GM19351 (cell line): ENCODE measurements around the gene MPV17L2.
A peak's percentile ranks its signal among the peaks of the same experiment; 100 is the strongest.
"Not testable (repeated sequence)": the region's sequence is repeated elsewhere in the genome, so short reads cannot be mapped to it uniquely, and the experiment has no call there.

Experiments
- ATAC-seq: cut with Tn5 transposase; IDR thresholded peaks from one replicate; pipeline ENCODE4 v1.9.1; 2021; ENCODE audit warnings: mild to moderate bottlenecking, moderate library complexity; ENCODE audit not compliant: unreplicated experiment

Gene MPV17L2

DNA sequence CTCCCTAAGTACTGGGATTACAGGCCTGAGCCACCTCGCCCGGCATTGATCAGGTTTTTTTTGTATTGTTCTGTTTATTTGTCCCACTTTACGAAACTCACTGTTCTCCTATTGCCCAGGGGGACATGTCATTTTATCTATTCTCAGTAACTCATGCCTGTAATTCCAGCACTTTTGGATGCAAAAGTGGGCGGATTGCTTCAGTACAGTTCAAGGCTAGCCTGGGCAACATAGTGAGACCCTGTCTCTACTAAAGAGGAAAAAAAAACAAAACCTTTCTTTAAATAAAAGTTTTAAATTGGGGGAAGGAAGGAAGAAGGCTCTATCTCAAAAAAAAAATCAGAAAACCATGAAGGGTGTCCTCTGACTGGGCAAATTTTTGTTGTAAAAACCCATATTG is 2.7 kb upstream of the MPV17L2 start:
- ATAC-seq, result no peak

DNA sequence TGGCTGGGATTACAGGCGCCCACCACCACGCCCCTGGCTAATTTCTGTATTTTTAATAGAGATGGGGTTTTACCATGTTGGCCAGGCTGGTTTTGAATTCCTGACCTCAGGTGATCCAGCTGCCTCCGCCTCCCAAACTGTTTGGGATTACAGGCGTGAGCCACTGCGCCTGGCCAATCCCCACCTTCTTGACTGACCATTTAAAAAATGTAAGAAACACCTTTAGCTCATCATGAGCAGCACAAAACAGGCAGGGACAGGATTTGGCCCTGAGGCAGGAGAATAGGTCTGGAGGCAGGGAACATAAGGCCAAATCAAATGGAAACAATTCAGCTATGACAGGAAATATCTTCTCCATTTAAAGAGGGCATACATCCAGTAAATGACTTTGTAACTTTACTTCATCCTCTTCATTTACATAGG is 1.4 kb upstream of the MPV17L2 start:
- ATAC-seq, result no peak

DNA sequence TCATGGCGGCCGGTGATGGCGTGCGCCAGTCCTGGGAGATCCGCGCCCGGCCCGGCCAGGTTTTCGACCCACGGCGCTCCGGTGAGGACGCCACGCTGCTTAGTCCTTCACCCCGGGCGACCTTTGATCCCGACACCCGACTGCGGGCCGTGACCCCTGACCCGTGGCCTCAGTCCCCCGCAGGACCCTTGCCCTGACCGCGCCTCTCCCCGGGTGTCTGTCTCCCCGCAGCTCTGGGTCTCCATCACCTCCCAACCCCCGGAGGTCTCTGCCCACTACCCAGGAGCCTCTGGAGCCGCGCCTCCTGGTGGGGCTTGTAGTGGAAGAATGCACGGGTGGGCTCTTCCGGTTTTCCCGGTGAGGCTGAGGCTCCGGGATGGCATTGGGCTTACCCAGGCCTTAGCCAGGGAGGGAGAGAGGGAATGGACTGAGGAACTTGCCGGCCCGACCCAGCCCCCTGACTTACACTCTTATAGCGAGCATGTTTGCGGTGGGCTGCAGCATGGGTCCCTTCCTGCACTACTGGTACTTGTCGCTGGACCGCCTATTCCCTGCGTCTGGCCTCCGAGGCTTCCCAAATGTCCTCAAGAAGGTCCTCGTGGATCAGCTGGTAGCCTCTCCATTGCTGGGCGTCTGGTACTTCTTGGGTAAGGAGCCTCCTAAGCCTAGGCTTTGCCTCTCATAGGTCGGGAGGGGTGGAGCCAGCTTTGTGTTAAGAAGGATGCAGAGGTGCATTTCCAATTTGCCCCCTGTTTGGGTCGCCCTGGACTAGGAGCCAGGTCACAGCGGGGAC is 566 bp downstream of the MPV17L2 start:
- no peak for ATAC-seq

DNA sequence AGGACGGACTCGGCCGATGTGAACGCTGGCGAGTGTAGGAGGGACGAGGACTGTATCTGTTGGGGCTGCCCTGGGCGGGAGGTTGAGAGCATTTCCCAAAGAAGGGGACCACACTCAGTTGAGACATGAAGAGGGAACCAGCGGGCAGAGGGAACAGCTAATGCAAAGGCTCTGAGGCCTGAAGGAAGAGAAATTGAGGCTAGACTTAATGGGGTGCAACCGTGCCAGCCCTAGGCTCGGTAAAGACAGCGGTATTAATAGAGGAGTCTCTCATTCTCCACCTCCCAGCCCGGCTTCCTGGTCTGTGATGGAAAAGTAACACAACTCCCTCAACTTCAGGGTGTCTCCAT is 1.1 kb downstream of the MPV17L2 start:
- no peak for ATAC-seq

DNA sequence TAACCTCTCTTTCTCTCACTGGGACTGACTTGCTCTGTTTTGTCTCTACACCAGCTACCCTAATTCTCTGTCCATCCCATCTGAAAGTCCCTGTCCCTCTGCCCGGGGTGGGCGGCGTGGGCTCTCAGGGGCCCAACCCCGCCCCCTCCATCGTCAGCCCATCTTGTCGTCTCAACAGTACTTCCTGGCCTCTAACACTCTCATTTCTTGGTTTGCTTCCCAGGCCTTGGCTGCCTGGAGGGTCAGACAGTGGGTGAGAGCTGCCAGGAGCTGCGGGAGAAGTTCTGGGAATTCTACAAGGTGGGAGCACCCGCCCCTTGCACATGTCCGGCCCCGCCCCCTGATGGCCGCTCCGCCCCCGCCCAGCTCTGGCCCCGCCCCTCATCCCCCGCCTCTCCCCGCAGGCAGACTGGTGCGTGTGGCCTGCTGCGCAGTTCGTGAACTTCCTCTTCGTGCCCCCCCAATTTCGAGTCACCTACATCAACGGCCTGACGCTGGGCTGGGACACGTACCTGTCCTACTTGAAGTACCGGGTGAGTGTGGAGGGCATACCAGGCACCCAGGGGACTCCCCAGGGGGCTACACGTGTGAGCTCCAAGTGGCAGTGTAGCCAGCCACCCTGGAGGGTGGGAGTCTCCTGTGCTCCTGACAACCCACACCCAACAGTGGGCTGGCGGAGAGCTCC is 1.7 kb downstream of the MPV17L2 start:
- no peak for ATAC-seq

DNA sequence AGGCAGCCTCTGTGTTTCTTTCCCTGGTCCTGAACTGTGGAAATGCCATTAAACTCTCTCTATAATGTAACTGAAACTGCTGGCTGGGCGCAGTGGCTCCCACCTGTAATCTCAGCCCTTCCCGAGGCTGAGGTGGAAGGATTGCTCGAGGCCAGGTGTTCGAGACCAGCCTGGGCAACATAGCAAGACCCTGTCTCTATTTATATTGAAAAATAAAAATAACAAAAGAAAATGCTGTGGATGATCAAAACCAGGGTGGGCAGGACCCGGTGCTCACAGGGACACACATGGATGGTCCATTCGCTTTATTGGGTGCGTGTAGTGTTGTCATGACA is 3.5 kb downstream of the MPV17L2 start:
- ATAC-seq, result no peak

DNA sequence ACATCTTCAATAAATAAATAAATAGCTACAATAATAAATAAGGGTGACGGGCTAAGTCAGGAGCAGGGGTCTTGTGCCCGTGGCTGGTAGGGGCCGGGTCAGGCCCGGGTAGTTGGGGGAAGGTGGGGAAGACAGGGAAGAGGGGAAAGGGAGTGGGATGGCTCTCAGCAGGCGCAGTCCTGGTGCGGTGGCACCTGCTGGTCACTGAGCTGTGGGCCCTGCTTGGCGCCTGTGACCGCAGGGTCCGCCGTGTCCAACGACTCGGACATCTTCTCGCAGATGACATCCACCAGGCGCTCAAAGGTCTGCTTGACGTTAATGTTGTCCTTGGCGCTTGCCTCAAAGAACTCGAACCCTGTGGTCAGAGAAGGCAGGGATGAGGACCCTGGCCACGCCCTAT is 4.3 kb downstream of the MPV17L2 start:
- no peak for ATAC-seq

DNA sequence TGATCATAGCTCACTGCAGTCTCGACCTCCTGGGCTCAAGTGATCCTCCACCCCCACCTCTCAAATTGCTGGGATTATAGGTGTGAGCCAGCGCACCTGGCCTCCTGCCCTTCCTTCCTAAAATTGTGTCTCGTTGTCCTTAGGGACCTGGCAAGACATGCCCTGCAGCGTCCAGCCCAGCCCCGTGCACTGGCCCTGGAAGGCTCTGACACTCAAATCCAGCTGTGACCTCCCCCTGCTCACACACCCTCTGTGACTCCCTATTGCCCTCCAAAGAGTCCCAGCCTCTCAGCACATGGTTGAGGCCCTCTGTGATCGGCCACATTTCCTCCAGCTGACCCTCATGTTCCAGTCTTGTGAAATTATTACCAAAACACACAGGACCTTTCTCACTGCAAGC is 4.9 kb downstream of the MPV17L2 start:
- no peak for ATAC-seq

DNA sequence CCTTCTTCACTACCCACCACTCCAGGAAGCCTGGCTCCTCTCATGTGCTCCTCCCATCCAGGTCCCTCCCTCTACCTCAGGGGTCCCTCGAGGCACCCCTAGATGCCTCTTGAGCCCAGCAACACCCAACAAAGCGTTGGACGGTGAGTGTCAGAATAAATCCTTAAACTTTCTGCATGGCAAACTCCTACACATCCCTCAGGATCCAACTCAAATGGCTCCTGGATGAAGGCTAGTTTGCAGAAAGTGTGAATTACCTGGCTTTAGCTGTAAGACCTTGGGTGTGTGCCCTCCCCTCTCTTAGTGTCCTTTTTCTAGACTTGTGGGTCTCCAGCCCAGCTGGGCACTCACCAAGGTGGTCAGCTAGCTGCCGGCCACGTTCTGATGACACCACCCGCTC is 5.4 kb downstream of the MPV17L2 start:
- ATAC-seq, result no peak

DNA sequence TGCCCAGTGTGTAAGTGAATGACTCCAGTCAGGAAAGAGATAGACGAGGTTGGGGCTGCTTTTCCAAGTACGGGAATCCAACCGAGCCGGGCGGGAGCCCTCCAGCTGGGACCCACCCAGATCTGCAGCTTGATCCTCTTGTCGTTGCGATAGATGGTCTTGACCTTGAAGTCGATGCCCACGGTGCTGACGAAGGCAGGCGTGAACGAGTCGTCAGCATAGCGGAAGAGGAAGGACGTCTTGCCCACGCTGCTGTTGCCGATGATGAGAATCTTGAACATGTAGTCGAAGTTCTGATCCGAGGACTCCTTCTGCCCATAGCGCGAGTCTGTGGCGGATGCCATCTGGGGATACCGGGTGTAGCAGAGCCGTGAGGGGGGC is 9.4 kb downstream of the MPV17L2 start:
- no peak for ATAC-seq

DNA sequence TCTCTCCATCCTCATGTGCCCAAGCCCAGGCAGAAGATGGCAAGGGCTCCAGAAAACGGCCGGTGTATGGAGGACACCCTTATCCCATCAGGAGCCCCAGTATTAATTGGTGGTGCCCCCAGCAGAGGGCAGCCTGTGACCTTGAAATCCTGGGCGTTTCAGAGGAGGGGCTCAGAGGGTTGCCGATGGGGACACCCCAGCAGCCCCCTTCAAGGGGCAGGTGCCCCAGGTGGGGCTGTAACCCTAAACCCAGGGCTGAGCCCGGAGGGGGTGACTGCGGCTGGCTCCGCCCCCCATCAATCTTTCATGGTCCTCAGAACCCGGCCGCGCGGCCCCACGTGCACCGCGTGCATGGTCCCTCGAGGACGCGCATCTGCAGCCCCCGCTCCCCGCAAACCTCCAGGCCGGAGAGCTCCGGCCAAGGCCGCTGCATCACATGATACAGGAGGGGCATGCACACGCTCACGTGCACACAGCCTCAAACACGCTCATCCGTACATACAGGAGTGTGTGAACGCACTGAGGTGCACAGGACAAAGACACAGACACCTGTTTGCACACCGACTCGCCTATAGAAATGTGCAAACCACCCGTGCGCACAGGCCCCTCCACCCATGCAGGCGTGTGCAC is 9.9 kb downstream of the MPV17L2 start:
- ATAC-seq, result no peak

DNA sequence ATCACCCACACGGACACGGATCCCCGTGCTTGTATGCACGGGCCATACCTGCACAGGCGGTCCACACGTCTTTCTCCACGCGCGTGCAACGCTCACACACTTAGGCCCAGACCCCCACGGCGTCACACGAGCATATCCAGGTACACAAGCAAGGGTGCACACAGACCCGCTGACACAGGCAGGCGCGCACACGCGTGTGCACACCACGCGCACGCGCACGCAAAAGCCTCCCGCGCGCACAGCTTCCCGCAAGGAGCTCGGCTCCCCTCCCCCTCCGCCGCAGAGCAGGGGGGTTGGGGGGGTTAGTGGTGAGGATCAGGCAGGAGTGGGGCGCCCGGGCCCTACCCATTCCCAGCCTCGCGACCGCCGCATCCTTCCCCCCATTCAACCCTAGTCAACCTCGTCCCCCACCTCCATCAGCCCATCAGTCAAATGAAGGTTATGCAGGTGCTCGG is 10.4 kb downstream of the MPV17L2 start:
- ATAC-seq, result peak; percentile 6

DNA sequence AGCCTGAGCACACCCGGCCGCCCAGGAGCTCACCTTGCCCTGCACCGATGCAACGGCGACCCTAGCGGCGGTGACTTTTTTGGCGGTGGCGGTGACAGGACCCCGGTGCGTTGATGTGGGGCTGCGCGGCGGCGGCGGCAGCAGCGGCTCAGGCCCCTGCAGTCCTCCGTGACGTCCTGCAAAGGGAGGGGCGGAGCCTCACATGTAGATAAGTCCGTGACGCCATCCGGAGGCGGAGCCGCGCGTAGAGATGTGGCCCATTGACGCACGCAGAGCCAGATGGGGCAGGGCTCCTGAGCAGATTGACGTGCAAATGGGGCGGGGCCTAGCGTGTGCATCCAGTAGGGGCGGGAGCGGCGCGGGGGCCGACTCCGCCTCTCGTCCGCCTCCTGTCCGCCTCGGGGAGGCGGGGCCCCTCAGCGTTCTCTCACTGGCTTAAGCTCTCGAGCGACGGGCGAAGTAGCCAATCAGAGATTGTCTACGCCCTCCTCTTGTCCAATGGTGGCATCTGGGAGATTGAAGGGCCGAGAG is 10.9 kb downstream of the MPV17L2 start, which contains the start of gene RAB3A:
Gene RAB3A, minus strand, starts transcription at position 180 of the 531 bp plus-strand sequence. CDS start 1,302 bp downstream, outside the sequence.
- ATAC-seq, result peak; percentile 85

DNA sequence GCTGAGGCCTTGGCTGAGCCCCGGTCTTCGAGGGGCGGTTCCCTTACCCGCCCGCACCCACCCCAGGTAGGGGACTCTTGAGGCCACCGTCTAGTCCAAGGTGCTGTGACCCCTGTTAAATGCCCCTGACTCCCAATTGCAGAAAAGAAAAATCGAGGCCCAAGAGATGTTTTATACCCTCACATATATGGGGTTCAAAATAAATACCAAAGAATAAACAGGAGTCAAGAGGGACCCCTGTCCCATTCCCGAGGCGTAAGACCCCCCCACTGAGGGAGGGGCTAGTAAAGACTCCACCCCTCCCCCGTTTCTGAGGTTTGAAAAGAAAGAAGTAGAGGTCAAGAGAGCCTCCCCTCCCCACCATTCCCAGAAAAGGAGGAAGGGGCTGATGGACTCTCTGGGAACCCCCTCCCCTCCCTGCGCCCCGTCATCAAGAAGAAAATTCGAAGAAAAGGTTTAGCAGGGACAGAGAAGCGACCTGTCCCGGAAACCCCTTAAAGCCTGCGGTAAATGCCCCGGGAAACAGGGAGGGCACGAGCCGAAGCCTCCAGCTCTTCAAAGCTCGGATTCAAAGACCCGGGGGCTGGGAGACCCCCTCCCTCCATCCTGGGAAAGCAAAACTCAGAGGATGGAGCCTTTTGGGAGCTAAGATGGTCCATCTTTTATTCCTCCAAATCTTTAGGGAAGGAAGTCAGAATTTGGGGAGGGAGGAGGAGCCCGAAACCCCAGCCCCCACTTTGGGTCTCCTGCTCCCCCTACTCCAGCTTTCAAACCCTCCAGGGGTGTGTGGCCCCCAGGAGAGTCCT is 11.6 kb downstream of the MPV17L2 start:
- ATAC-seq, result no peak

DNA sequence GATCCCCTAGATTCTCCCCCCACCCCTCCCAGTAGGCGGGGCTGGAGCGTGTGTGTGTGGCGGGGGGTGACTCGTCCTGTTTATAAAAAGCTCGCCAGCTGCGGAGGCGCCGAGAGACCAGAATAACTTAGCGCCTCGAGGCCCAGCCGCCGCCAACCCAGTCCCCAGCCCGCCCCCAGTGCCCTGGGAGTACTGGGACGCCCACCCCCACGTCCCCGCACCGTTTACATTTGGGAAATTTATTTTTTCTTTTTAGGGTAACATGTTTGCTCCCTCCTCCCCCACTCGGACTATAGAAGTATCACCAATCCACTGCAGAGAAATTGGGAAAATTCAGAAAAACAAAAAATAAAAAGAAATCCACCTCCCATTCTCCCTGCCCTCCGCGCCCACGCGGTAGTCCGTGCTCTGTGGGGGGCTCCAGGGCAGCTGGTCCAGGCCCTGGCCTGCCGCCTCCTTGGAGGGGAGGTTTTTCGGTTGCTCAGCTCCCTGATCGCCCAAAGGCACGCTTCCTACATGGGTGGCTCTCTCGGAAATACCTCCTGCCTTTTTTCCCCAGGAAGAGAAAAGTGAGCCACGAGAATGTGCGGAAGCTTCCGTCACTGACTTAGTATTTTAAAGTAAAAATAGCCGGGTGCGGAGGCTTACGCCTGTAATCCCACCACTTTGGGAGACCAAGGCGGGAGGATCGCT is 12.3 kb downstream of the MPV17L2 start:
- ATAC-seq, result no peak

DNA sequence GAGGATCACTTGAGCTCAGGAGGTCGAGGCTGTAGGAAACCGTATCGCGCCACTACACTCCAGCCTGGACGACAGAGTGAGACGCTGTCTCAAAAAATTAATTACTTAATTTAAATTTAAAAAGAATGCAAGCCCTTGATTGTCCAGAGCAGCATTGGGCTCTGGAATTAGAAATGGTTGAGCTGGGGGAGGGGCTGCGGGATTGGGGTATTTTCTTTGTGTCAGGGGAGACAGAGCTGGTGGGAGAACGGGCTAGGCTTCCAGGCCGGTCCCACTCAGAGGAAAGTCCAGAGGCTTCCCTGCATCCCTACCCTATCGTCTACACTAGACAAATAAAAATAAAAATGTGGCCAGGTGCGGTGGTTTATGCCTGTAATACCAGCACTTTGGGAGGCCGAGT is 13.0 kb downstream of the MPV17L2 start:
- ATAC-seq, result no peak

DNA sequence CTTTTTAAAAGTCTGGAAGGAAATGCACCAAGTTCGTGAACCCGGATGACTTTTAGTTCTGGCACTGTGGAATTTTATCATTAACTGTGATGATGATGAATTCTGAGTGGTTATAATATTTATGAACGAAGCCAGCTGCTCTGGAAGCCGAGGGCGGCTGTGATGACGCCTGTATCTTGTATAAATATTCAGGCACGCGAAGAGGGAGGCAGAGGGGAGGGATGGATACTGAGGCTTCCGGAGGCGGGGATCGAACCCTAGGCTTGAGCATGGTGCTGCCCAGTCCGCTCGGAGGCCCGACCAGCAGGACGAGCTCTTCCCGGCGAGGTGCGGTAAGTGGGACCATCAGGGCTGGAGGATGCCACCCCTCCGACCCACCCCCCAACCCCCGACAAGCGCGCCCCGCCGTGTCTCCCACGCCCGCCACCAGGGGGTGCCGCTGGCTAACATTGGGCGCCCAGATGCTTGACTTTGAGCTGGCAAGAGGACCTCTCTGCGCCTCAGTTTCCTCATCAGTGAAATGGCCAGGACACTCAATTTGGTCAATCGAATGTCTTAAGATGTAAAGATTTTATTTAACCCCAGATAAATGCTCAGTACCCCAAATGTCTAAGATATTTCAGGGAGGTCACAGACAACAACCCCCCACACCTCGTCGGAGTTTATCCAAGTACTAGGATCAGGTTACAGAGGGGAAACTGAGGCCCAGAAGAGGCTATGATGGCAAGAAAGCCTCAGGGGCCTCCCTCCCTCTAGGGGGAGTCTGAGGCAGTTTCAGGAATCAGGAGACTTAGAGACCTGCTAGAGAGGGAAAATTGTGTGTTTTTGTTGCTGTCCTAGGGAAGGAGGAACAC is 15.3 kb downstream of the MPV17L2 start:
- ATAC-seq, result no peak

DNA sequence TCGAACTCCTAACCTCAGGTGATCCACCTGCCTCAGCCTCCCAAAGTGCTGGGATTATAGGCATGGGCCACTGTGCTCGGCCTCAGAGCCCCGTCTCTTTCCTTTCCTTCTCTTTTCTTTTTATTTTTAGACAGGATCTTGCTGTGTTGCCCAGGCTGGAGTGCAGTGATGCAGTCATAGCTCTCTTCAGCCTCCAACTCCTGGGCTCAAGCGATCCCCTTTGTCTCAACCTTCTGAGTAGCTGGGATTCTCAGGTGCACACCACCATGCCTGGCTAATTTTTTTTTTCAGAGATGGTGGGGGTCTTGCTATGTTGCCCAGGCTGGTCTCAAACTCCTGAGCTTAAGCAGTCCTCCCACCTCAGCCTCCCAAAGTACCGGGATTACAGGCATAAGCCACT is 16.9 kb downstream of the MPV17L2 start:
- not testable (repeated sequence) for ATAC-seq

DNA sequence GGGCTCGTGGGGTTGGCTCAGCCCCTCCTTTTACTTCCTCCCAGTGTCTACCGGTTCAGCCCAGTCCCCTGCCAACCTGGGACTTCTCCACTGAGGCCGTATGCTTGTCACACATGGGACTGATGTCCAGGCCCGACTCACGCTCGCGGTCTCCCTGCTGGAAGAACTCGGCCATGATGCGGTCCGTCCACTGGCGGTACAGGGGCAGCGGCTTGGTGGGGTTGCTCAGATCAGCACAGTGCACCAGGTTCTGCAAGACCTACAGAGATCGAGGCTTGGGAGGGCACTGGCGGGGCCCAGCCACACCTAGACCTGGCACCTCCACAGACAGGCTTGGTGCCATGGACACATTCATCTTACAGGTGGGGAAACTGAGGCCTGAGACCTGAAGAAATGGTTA is 18.7 kb downstream of the MPV17L2 start:
- ATAC-seq, result no peak
